Subcutaneous adipose tissue (tissue), 4 donors: Measurements from ENCODE around the gene KIAA0930. TPM values are rescaled to one million over a fixed set of nuclear protein-coding genes. Genes with fewer than 3 reads are reported as not detected.

ENCODE experiments used
- CTCF ChIP-seq: fragments of 450-650 bp; IDR thresholded peaks from one replicate; pipeline ENCODE4 v1.5.1; 2016; ENCODE audit warnings: low read depth, mild to moderate bottlenecking, control low read depth, antibody characterized with exemption, moderate library complexity
- total RNA-seq, 4 donors: library from RNA; depleted of rRNA; stranded (reverse); fragments of >200 nt; gene quantifications; one replicate each; pipeline ENCODE4 v1.1.0, GENCODE V29; 2016

KIAA0930 gene
- total RNA-seq, 4 donors from 2014 or later: 20.1 to 69.7 (median 36.0) TPM

- TF ChIP-seq CTCF: no peak
Observed at GRCh38 chr22:45183974-45184373, 56.7 kb downstream of the KIAA0930 start.

- TF ChIP-seq CTCF: no peak
Observed at GRCh38 chr22:45181766-45182165, 58.9 kb downstream of the KIAA0930 start.

GRCh38 chr22:45181240-45181639 is 59.5 kb downstream of the KIAA0930 start:
- no peak for TF ChIP-seq CTCF

GRCh38 chr22:45180146-45180679 is 60.5 kb downstream of the KIAA0930 start:
- no peak for TF ChIP-seq CTCF

- TF ChIP-seq CTCF: no peak
Observed at GRCh38 chr22:45179276-45180049, 61.2 kb downstream of the KIAA0930 start.

GRCh38 chr22:45172881-45173585 is 67.7 kb downstream of the KIAA0930 start:
- no peak for TF ChIP-seq CTCF

- no peak for TF ChIP-seq CTCF
Observed at GRCh38 chr22:45171830-45172229, 68.9 kb downstream of the KIAA0930 start.
